Measurements from ENCODE around the gene TENM3.

- TF ChIP-seq CTCF (IDR thresholded peaks at IDR 0.05) (no peak), POLR2AphosphoS5 (IDR thresholded peaks at IDR 0.05; ENCODE audit: insufficient read depth in 1 of 2, low read depth in 1 of 2) (no peak)
Measured at GRCh38 chr4:182778222-182778982, 535.2 kb downstream of the TENM3 start.

Measured in vagina (tissue), 2 donors.